Psoas muscle (tissue), 8 donors: ENCODE results near the gene GABBR2. TPM values are rescaled to one million over a fixed set of nuclear protein-coding genes. Genes with fewer than 3 reads are reported as not detected.

Experiments
- ATAC-seq, 4 donors: fragments of 200-7000 bp; cut with Tn5 transposase; one replicate each; pipeline ENCODE4 v1.9.1; 2020; ENCODE audit warnings: moderate library complexity in 3 of 4, mild to moderate bottlenecking in 2 of 4
- DNase-seq, 2 donors: peaks; one replicate each; pipeline ENCODE4 v3.0.0-alpha.2; 2020
- H3K27ac ChIP-seq: fragments of 200-600 bp; one replicate; pipeline ENCODE4 v1.8.0; 2022
- H3K27me3 ChIP-seq, 3 donors: fragments of 200-600 bp in 1 of 3; one replicate each; pipeline versions ENCODE4 v1.6.1 to v1.8.0; 2013 to 2022; ENCODE audit warnings: low read length in 2 of 3, mild to moderate bottlenecking in 2 of 3, moderate library complexity in 1 of 3; ENCODE audit not compliant: insufficient read depth in 3 of 3
- H3K36me3 ChIP-seq, 2 donors: fragments of 200-600 bp in 1 of 2; one replicate each; pipeline versions ENCODE4 v1.6.1 to v1.8.0; 2013 to 2022; ENCODE audit warnings: low read depth in 1 of 2, mild to moderate bottlenecking in 1 of 2, moderate library complexity in 1 of 2; ENCODE audit not compliant: insufficient read depth in 1 of 2
- H3K4me1 ChIP-seq: fragments of 200-600 bp; one replicate; pipeline ENCODE4 v1.8.0; 2022
- H3K4me3 ChIP-seq: fragments of 200-600 bp; one replicate; pipeline ENCODE4 v1.8.0; 2022; ENCODE audit warnings: mild to moderate bottlenecking
- H3K9me3 ChIP-seq: fragments of 200-600 bp; one replicate; pipeline ENCODE4 v1.8.0; 2022
- CTCF ChIP-seq: fragments of 200-600 bp; IDR thresholded peaks from one replicate; pipeline ENCODE4 v1.8.0; 2022; ENCODE audit warnings: antibody characterized with exemption
- WGBS, 3 donors: extraction: QIAGEN DNeasy Blood & Tissue Kit; methylation state at CpG; one replicate each; pipeline versions ENCODE4 v1.1.6 to v1.1.7; 2013; 5-methylcytosine and 5-hydroxymethylcytosine counted together
- intact Hi-C, 2 donors: fragments of 100-400 bp; cut with DNase I; formaldehyde crosslinking; loops; one replicate each; pipeline versions ENCODE4 v1.11.0 to v1.14.2; 2022
- polyA plus RNA-seq, 3 donors: library from polyadenylated mRNA; stranded (reverse); fragments of 200-250 nt; gene quantifications; one replicate each; pipeline ENCODE4 v1.2.3, GENCODE V29; 2013
- total RNA-seq, 4 donors: library from RNA; stranded (reverse); fragmentation: NEBNext Ultra II Directional in 2 of 4; extraction: Animal tissue kit (Norgen Biotek cat#: 25700) in 2 of 4; gene quantifications; one replicate each; pipeline versions ENCODE4 v1.2.1 to v1.2.4, GENCODE V29; 2021 to 2023
- donor health status: healthy with polysubstance abuse.
- donor health status: DM: no; HTN: no; CAD: no; lungs with moderate emphysema.
- donor health status: Bipolar disorder and iron deficiency.
- donor health status: healthy.
- donor health status: DM: yes; HTN: yes; CAD: no.
- donor health status: DM: no; HTN: no; CAD: no.
- donor health status: DM: no; HTN: no; CAD: no.
- donor health status: DM: yes; HTN: yes; CAD: no.

The GABBR2 gene
- total and polyA plus RNA-seq, 7 donors: 0.08 to 0.66 (median 0.38) TPM

- intact Hi-C loops: no loop called here
These were observed 1.3 kb downstream of the GABBR2 start for GRCh38 chr9:98707166-98708102.

GRCh38 chr9:98706651-98707165 lies 2.0 kb downstream of the GABBR2 start:
- 4 to 8% (median 7%) methylated on average over 15 of the region's 15 CpGs for WGBS, 3 donors
- ATAC-seq (no peak), DNase-seq (no peak)
- Histone ChIP-seq H3K4me1 (no peaks in the 10 kb centered on the region), H3K9me3 (no peaks in the 10 kb centered on the region), H3K27ac (no peak overlapping the region), H3K36me3 (no peaks in the 10 kb centered on the region), H3K4me3 (no peak overlapping the region), H3K27me3 (peaks cover 0 to 82% (median 17%) of the 10 kb centered on the region in 3 donors)
- TF ChIP-seq CTCF: no peak
- intact Hi-C loops: no loop called here

More at GRCh38 chr9:98707166-98708102, 1.3 kb downstream of the GABBR2 start:
- WGBS, 3 donors: 1 to 3% (median 2%) methylated on average over 74 to 79 of the region's 79 CpGs
- Histone ChIP-seq H3K27me3 (peaks cover 0 to 80% (median 13%) of the 10 kb centered on the region in 3 donors), H3K4me3 (peak overlapping the region; percentile 34), H3K27ac (no peak overlapping the region), H3K4me1 (no peaks in the 10 kb centered on the region), H3K36me3 (no peaks in the 10 kb centered on the region), H3K9me3 (no peaks in the 10 kb centered on the region)
- DNase-seq (peak in 1 of 2 donors; percentile 18), ATAC-seq (peak in 1 of 4 donors; percentile 40)
- TF ChIP-seq CTCF: peak; percentile 8

- ATAC-seq (no peak), DNase-seq (no peak)
- Histone ChIP-seq H3K4me1 (no peaks in the 10 kb centered on the region), H3K27ac (no peak overlapping the region), H3K36me3 (no peaks in the 10 kb centered on the region), H3K9me3 (no peaks in the 10 kb centered on the region), H3K4me3 (no peak overlapping the region), H3K27me3 (peaks cover 0 to 50% (median 6%) of the 10 kb centered on the region in 3 donors)
- WGBS, 3 donors: 58 to 74% (median 64%) methylated on average over 2 of the region's 2 CpGs
- no peak for TF ChIP-seq CTCF
- intact Hi-C loops: no loop called here
These were observed 5.8 kb downstream of the GABBR2 start for GRCh38 chr9:98702835-98703380.

DNA sequence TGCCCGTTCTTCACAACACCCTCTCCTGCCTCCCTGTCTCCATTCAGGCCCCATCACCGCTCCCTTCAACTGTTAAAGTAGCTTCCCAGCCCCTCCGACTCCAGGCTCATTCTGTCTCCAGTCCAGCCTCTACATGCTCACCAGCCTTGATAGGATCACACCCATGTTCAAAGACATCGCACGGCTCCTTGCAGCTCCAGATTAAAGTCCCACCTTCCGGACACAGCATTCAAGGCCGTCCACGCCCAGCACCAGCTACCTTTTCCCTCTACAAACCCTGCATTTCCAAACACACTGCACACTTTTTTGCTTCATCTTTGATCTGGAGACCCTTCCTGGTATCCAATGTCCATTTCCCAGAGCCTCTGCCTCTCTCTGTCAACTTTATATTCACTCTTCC lies 6.4 kb downstream of the GABBR2 start:
- intact Hi-C loops: no loop called here
- H3K9me3 ChIP-seq: no peaks in the 10 kb centered on the region
- DNase-seq (no peak), ATAC-seq (no peak)
- peaks cover 0 to 44% (median 6%) of the 10 kb centered on the region in 3 donors for H3K27me3 ChIP-seq
- WGBS, 3 donors: 77 to 84% (median 82%) methylated on average over 7 to 8 of the region's 8 CpGs
- no peaks in the 10 kb centered on the region for H3K4me1 ChIP-seq
- no peaks in the 10 kb centered on the region for H3K36me3 ChIP-seq
- H3K27ac ChIP-seq: no peak overlapping the region
- no peak for TF ChIP-seq CTCF
- no peak overlapping the region for H3K4me3 ChIP-seq
